GM19372 (cell line): ENCODE measurements around the gene TTLL10.

Source experiments
- ATAC-seq: cut with Tn5 transposase; IDR thresholded peaks from one replicate; pipeline ENCODE4 v1.9.1; 2021; ENCODE audit warnings: mild to moderate bottlenecking, low read depth, moderate library complexity; ENCODE audit not compliant: unreplicated experiment

TTLL10 gene, protein sequence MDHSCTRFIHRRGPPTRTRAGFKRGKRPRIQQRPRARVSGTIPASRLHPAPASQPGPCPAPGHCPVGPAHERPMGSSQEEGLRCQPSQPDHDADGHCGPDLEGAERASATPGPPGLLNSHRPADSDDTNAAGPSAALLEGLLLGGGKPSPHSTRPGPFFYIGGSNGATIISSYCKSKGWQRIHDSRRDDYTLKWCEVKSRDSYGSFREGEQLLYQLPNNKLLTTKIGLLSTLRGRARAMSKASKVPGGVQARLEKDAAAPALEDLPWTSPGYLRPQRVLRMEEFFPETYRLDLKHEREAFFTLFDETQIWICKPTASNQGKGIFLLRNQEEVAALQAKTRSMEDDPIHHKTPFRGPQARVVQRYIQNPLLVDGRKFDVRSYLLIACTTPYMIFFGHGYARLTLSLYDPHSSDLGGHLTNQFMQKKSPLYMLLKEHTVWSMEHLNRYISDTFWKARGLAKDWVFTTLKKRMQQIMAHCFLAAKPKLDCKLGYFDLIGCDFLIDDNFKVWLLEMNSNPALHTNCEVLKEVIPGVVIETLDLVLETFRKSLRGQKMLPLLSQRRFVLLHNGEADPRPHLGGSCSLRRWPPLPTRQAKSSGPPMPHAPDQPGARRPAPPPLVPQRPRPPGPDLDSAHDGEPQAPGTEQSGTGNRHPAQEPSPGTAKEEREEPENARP

DNA sequence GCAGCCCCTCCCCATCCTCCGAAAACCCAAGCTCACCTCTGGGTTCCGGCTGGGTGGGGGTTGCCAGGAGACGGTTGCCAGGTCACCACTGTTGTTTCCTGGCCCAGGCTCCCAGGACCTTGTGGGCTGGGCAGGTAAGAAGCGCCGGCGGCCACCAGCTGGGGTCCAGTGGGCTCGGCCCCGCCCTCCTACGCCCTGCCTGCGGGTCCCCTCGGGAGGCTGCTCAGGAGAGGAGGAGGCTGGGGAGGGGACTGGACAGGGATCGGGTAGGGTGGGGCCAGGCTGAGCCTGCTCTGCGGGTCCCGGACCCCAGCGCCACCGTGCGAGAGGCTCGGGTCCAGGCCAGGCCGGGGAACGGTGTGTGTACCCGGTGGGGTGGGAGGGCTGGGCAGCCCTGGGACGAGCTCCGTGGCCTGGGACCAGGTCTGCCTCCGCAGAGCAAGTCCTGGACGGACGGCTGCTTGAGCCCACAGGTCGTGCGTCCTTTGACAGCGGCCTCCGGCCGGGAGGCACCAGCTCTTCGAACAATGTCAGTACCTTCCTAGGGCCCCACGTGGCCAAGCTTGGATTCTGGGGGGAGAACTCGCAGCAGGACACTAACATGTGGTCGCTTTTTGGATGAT lies at the start of gene TTLL10:
Gene TTLL10, plus strand, starts transcription at position 88 of the 623 bp plus-strand sequence. CDS start 5,336 bp downstream, outside the sequence.
- no peak for ATAC-seq

GRCh38 chr1:1124508-1124785 lies 49.2 kb upstream of the TTLL10 start:
- no peak for ATAC-seq

DNA sequence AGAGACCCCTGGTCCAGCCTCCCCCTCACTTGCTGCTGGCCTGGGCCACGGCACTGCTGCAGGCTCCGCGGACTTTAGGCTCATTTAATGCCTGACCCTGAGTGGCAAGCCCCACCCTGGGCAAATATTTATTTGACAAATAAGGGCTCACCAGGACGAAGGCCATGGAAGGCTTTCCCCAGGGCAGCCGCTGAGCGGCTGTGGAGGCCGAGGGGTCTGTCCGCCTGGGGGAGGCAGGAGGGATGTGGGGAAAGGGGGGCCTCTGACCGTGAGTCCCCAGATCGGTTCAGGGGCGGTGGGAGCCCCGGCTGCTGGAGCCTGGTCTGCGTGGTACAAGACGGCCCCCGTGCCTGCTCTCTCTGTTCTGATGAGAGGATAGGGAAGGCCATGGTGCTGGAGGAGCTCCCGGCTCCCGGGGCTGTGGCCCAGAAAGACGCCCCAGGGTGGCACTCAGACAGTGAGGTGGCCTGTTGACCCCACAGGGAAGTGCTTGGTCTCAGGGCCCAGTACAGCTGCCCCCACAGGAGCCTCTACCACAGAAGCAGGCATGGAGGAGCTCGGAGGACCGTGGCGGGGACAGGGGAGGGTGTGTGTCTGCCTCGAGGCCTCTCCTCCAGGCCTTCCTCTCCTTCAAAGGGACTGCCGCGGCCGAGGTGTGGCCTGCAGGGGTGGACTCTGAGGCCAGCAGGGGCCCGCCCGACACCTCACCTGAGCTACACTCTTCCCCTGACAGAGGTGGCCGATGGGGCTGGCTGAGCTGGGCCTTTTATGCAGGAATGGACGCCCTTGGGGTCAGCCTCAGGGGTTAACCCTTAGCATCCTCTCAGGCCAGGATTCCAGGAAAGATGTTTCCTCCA lies 48.7 kb upstream of the TTLL10 start:
- no peak for ATAC-seq

DNA sequence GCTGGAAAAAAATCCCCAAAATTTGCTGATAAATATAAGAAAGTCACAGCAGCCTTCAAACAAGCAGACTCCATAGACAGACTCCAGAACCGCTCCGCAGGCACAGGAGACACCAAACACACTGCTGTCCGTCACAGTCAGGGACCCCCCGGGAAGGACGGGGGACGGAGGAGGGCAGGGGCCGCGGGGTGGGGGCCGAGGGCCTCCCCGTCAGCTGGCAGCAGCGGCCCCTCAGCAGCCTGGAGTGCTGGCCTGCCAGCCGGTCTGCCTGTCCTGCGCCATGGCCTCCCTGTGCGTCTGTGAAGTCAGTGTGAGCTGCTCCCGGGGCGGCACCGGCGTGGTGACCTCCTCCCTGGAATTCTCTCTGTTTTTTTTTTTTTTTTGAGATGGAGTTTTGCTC lies 47.7 kb upstream of the TTLL10 start:
- ATAC-seq: no peak

- ATAC-seq: no peak
These were observed 45.9 kb upstream of the TTLL10 start for GRCh38 chr1:1127551-1128451.

GRCh38 chr1:1128454-1129139 lies 45.1 kb upstream of the TTLL10 start:
- no peak for ATAC-seq

- ATAC-seq: no peak
These were observed 44.3 kb upstream of the TTLL10 start for GRCh38 chr1:1129381-1129821.

- ATAC-seq: no peak
These were observed 43.2 kb upstream of the TTLL10 start for GRCh38 chr1:1130206-1131120.

- ATAC-seq: no peak
These were observed 41.4 kb upstream of the TTLL10 start for GRCh38 chr1:1132042-1132950.

GRCh38 chr1:1132956-1133750 lies 40.5 kb upstream of the TTLL10 start:
- no peak for ATAC-seq

GRCh38 chr1:1134300-1134970 lies 39.2 kb upstream of the TTLL10 start:
- no peak for ATAC-seq

- no peak for ATAC-seq
These were observed 38.1 kb upstream of the TTLL10 start for GRCh38 chr1:1135339-1136136.

- ATAC-seq: no peak
These were observed 37.0 kb upstream of the TTLL10 start for GRCh38 chr1:1136547-1137230.

GRCh38 chr1:1137256-1138045 lies 36.2 kb upstream of the TTLL10 start:
- no peak for ATAC-seq
